GM18873 (cell line): ENCODE data around the gene FYN.
"Not testable (repeated sequence)": the region's sequence is repeated elsewhere in the genome, so short reads cannot be mapped to it uniquely, and the experiment has no call there.

Experiments used
- ATAC-seq: cut with Tn5 transposase; IDR thresholded peaks from one replicate; pipeline ENCODE4 v1.9.1; 2021; ENCODE audit warnings: mild to moderate bottlenecking, moderate library complexity, moderate number of reproducible peaks; ENCODE audit not compliant: unreplicated experiment, low FRiP score

FYN gene

GRCh38 chr6:111873178-111874024 lies at the start of gene FYN:
TSS of gene FYN (minus strand) at chr6:111873452. CDS start at chr6:111720051, 153,401 bp downstream.
- ATAC-seq = peak; percentile 100

GRCh38 chr6:111922454-111923297 lies 49.4 kb upstream of the FYN start:
- no peak for ATAC-seq

GRCh38 chr6:111921103-111921502 lies 47.9 kb upstream of the FYN start:
- no peak for ATAC-seq

- ATAC-seq = no peak
Measured at GRCh38 chr6:111920578-111920977, 47.3 kb upstream of the FYN start.

GRCh38 chr6:111918825-111919224 lies 45.6 kb upstream of the FYN start:
- no peak for ATAC-seq

- no peak for ATAC-seq
Measured at GRCh38 chr6:111916747-111917146, 43.5 kb upstream of the FYN start.

GRCh38 chr6:111914617-111915016 lies 41.4 kb upstream of the FYN start:
- ATAC-seq = no peak

GRCh38 chr6:111912904-111913303 lies 39.7 kb upstream of the FYN start:
- no peak for ATAC-seq

GRCh38 chr6:111911428-111911827 lies 38.2 kb upstream of the FYN start:
- no peak for ATAC-seq

GRCh38 chr6:111909238-111909637 lies 36.0 kb upstream of the FYN start:
- no peak for ATAC-seq

GRCh38 chr6:111908365-111908764 lies 35.1 kb upstream of the FYN start:
- not testable (repeated sequence) for ATAC-seq

- no peak for ATAC-seq
Measured at GRCh38 chr6:111900735-111901134, 27.5 kb upstream of the FYN start.

- ATAC-seq = no peak
Measured at GRCh38 chr6:111899531-111899930, 26.3 kb upstream of the FYN start.

GRCh38 chr6:111898452-111898851 lies 25.2 kb upstream of the FYN start:
- no peak for ATAC-seq

GRCh38 chr6:111894951-111895350 lies 21.7 kb upstream of the FYN start:
- no peak for ATAC-seq

- no peak for ATAC-seq
Measured at GRCh38 chr6:111894272-111894671, 21.0 kb upstream of the FYN start.

GRCh38 chr6:111892431-111892830 lies 19.2 kb upstream of the FYN start:
- no peak for ATAC-seq

- ATAC-seq = no peak
Measured at GRCh38 chr6:111890988-111891387, 17.7 kb upstream of the FYN start.

- ATAC-seq = no peak
Measured at GRCh38 chr6:111888928-111889695, 15.9 kb upstream of the FYN start.

GRCh38 chr6:111886793-111887192 lies 13.5 kb upstream of the FYN start:
- not testable (repeated sequence) for ATAC-seq
